GM23338 (cell line): ENCODE measurements around the gene GNB1L. TPM values are rescaled to one million over a fixed set of nuclear protein-coding genes. Genes with fewer than 3 reads are reported as not detected.

ENCODE experiments used
- ATAC-seq: fragments of 200-7000 bp; cut with Tn5 transposase; 3 replicates; pipeline ENCODE4 v1.9.1; 2020
- DNase-seq: peaks from one replicate; pipeline ENCODE4 v3.0.0-alpha.2; 2015; ENCODE audit warnings: low spot score
- H2AFZ ChIP-seq: fragments of 200-600 bp; sonication (generic); 2 replicates; pipeline ENCODE4 v1.8.0; 2016; ENCODE audit warnings: antibody characterized with exemption, mild to moderate bottlenecking, moderate library complexity
- H3F3A ChIP-seq: fragments of 200-600 bp; sonication (generic); replicated peaks from 2 replicates; pipeline ENCODE4 v1.8.0; 2017; ENCODE audit warnings: antibody characterized with exemption, mixed run types, low read depth
- H3K27ac ChIP-seq: fragments of 200-600 bp; sonication (generic); 2 replicates; pipeline ENCODE4 v1.6.1; 2016; ENCODE audit warnings: low read depth
- H3K27me3 ChIP-seq: fragments of 200-600 bp; sonication (generic); 2 replicates; pipeline ENCODE4 v1.8.0; 2016; ENCODE audit warnings: mild to moderate bottlenecking, mixed run types, moderate library complexity; ENCODE audit not compliant: insufficient read depth
- H3K36me3 ChIP-seq: fragments of 200-600 bp; sonication (generic); 2 replicates; pipeline ENCODE4 v1.8.0; 2016; ENCODE audit warnings: mild to moderate bottlenecking; ENCODE audit not compliant: insufficient read depth
- H3K4me1 ChIP-seq: fragments of 200-600 bp; sonication (generic); 2 replicates; pipeline ENCODE4 v1.8.0; 2016; ENCODE audit warnings: mild to moderate bottlenecking, moderate library complexity; ENCODE audit not compliant: insufficient read depth
- H3K4me2 ChIP-seq: fragments of 200-600 bp; sonication (generic); 2 replicates; pipeline ENCODE4 v1.7.1; 2017; ENCODE audit warnings: mixed run types
- H3K4me3 ChIP-seq: fragments of 200-600 bp; sonication (generic); 2 replicates; pipeline ENCODE4 v1.6.1; 2016; ENCODE audit warnings: mixed run types
- H3K79me2 ChIP-seq: fragments of 200-600 bp; sonication (generic); replicated peaks from 2 replicates; pipeline ENCODE4 v1.8.0; 2017; ENCODE audit warnings: mild to moderate bottlenecking; ENCODE audit not compliant: insufficient read depth
- H3K9me2 ChIP-seq: fragments of 200-600 bp; sonication (generic); 2 replicates; pipeline ENCODE4 v1.8.0; 2017; ENCODE audit not compliant: insufficient read depth
- H4K20me1 ChIP-seq: fragments of 200-600 bp; sonication (generic); replicated peaks from 2 replicates; pipeline ENCODE4 v1.8.0; 2017; ENCODE audit warnings: mild to moderate bottlenecking; ENCODE audit not compliant: insufficient read depth
- H3K27ac Mint-ChIP-seq: 2 replicates; pipeline ENCODE4 v1.8.0; 2020; ENCODE audit warnings: inconsistent platforms, mild to moderate bottlenecking, moderate library complexity, mixed read lengths
- H3K27me3 Mint-ChIP-seq: 3 replicates; pipeline ENCODE4 v1.8.0; 2022; ENCODE audit warnings: low read depth, mild to moderate bottlenecking, moderate library complexity, mixed read lengths, inconsistent platforms; ENCODE audit not compliant: insufficient read depth, poor library complexity
- H3K36me3 Mint-ChIP-seq: 3 replicates; pipeline ENCODE4 v1.8.0; 2021; ENCODE audit warnings: low read depth, mild to moderate bottlenecking, inconsistent platforms, moderate library complexity, mixed read lengths
- H3K4me1 Mint-ChIP-seq: 3 replicates; pipeline ENCODE4 v1.8.0; 2020; ENCODE audit warnings: mild to moderate bottlenecking, inconsistent platforms, mixed read lengths
- H3K4me3 Mint-ChIP-seq: 3 replicates; pipeline ENCODE4 v1.8.0; 2021; ENCODE audit warnings: moderate library complexity, mild to moderate bottlenecking, inconsistent platforms, mixed read lengths
- H3K9me3 Mint-ChIP-seq: 3 replicates; pipeline ENCODE4 v1.8.0; 2020; ENCODE audit warnings: moderate library complexity, mild to moderate bottlenecking, inconsistent platforms, mixed read lengths
- CREB1 ChIP-seq: fragments of 250-450 bp; sonication (Bioruptor Pico); IDR thresholded peaks from 2 replicates; pipeline ENCODE4 v1.5.0; 2020; ENCODE audit warnings: low read depth, mild to moderate bottlenecking, moderate library complexity
- EZH2 ChIP-seq: fragments of 200-600 bp; sonication (generic); IDR thresholded peaks from one replicate; pipeline ENCODE4 v1.8.0; 2017; ENCODE audit warnings: antibody characterized with exemption, mild to moderate bottlenecking, low read depth; ENCODE audit not compliant: unreplicated experiment
- EZH2phosphoT487 ChIP-seq: fragments of 200-600 bp; sonication (generic); IDR thresholded peaks from one replicate; pipeline ENCODE4 v1.8.1; 2018; ENCODE audit warnings: antibody characterized with exemption; ENCODE audit not compliant: unreplicated experiment
- JUNB ChIP-seq: IDR thresholded peaks from one replicate; pipeline ENCODE4 v1.6.1; 2016; ENCODE audit warnings: antibody characterized with exemption; ENCODE audit not compliant: unreplicated experiment
- NANOG ChIP-seq: IDR thresholded peaks from 2 replicates; pipeline ENCODE4 v1.6.1; 2016; ENCODE audit warnings: antibody characterized with exemption, borderline replicate concordance
- POLR2AphosphoS5 ChIP-seq: IDR thresholded peaks from 2 replicates; pipeline ENCODE4 v1.6.1; 2016; ENCODE audit warnings: antibody characterized with exemption, low read depth
- STAT1 ChIP-seq: IDR thresholded peaks from one replicate; pipeline ENCODE4 v1.6.1; 2016; ENCODE audit warnings: antibody characterized with exemption; ENCODE audit not compliant: unreplicated experiment
- ZNF114 ChIP-seq: fragments of 250-450 bp; sonication (Bioruptor Pico); IDR thresholded peaks from 2 replicates; pipeline ENCODE4 v1.5.0; 2020; ENCODE audit warnings: mild to moderate bottlenecking, moderate library complexity
- ZNF331 ChIP-seq: fragments of 250-450 bp; sonication (Bioruptor Pico); IDR thresholded peaks from 2 replicates; pipeline ENCODE4 v1.5.0; 2020; ENCODE audit warnings: low read depth, mild to moderate bottlenecking, moderate library complexity
- ZNF462 ChIP-seq: fragments of 250-450 bp; sonication (Bioruptor Pico); IDR thresholded peaks from 2 replicates; pipeline ENCODE4 v1.5.0; 2020; ENCODE audit warnings: mild to moderate bottlenecking, moderate library complexity
- polyA plus RNA-seq: library from polyadenylated mRNA; unstranded; fragments of >200 nt; fragmentation: Nextera tagmentation; extraction: Ambion mirVana; gene quantifications from 2 replicates; pipeline ENCODE4 v1.2.1, GENCODE V29; 2016
- total RNA-seq: library from RNA; depleted of rRNA; stranded (reverse); fragments of >200 nt; shearing (Covaris generic); gene quantifications from 2 replicates; pipeline ENCODE4 v1.2.3, GENCODE V29; 2014
- TF ChIP-seq, protein P1 (sequence below), 2 experiments: fragments of 200-600 bp in 1 of 2; sonication (generic) in 1 of 2; conservative IDR thresholded peaks; 2 replicates each; pipeline versions ENCODE4 v1.5.1 to v1.6.1; 2016 to 2017; ENCODE audit warnings: antibody characterized with exemption in 2 of 2, low read depth in 2 of 2, mild to moderate bottlenecking in 2 of 2, moderate library complexity in 1 of 2
- TF ChIP-seq, protein P2 (sequence below): IDR thresholded peaks from one replicate; pipeline ENCODE4 v1.6.1; 2018; ENCODE audit warnings: antibody characterized with exemption; ENCODE audit not compliant: unreplicated experiment
- TF ChIP-seq, protein P3 (sequence below): IDR thresholded peaks from 2 replicates; pipeline ENCODE4 v1.6.1; 2016; ENCODE audit warnings: antibody characterized with exemption

Gene GNB1L
- total and polyA plus RNA-seq, 2 experiments from 2014 or later, result 15.2 to 27.8 TPM

DNA sequence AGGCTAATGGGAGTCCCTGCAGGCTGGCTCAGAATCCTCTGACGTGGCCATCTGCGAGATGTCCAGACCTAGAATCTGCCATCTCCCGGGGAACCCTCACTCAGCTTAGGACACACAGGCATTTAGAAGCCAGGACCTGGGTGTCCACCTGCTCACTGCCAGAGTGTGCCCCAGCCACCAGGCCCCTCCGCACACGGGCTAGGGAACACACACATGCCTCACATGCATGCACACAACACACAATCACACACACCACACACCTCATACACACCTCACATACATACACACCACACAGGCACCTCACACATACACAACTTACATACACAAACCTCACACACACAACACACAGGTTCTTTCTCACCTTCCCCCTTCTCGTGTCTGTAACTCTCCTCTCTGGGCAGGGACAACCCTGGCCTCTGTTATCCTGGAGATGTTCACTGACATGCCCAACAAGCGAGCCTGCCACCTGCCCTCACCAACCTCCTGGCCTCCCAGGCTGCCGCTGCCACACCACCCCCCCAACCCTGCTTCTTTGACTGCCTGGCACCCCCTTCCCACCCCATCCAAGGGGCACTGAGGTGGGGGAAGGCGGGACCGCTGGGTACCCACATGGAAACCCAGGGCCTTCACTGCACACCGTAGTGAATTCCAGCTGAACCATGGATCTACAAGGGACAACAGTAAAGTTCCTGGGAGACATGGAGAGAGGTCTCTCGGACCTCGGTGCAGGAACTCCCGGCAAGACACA, 38.1 kb downstream of the GNB1L start:
- Histone ChIP-seq H3K4me1 (no peaks in the 10 kb centered on the region), H3K4me3 (no peak overlapping the region), H3K4me2 (no peak overlapping the region), H3F3A (no peaks in the 10 kb centered on the region), H3K36me3 (no peaks in the 10 kb centered on the region), H4K20me1 (no peaks in the 10 kb centered on the region; the same call in 1 of the 2 replicates), H3K79me2 (no peaks in the 10 kb centered on the region), H3K27me3 (no peaks in the 10 kb centered on the region), H2AFZ (no peak overlapping the region), H3K27ac (no peak overlapping the region), H3K9me2 (no peaks in the 10 kb centered on the region)
- no peak for DNase-seq
- Mint-ChIP-seq H3K9me3 (no peaks in the 10 kb centered on the region), H3K36me3 (no peaks in the 10 kb centered on the region), H3K4me1 (no peaks in the 10 kb centered on the region), H3K4me3 (no peak overlapping the region), H3K27ac (no peak overlapping the region), H3K27me3 (peaks cover 11% of the 10 kb centered on the region)
- ATAC-seq, result no peak
- TF ChIP-seq CREB1 (CRISPR knock-in tag) (no peak), EZH2 (no peak), EZH2phosphoT487 (no peak), JUNB (no peak), ZNF331 (CRISPR knock-in tag) (no peak), ZNF114 (CRISPR knock-in tag) (no peak), NANOG (no peak), POLR2AphosphoS5 (no peak), STAT1 (no peak), ZNF462 (CRISPR knock-in tag) (no peak)
- TF ChIP-seq, protein P1, sequence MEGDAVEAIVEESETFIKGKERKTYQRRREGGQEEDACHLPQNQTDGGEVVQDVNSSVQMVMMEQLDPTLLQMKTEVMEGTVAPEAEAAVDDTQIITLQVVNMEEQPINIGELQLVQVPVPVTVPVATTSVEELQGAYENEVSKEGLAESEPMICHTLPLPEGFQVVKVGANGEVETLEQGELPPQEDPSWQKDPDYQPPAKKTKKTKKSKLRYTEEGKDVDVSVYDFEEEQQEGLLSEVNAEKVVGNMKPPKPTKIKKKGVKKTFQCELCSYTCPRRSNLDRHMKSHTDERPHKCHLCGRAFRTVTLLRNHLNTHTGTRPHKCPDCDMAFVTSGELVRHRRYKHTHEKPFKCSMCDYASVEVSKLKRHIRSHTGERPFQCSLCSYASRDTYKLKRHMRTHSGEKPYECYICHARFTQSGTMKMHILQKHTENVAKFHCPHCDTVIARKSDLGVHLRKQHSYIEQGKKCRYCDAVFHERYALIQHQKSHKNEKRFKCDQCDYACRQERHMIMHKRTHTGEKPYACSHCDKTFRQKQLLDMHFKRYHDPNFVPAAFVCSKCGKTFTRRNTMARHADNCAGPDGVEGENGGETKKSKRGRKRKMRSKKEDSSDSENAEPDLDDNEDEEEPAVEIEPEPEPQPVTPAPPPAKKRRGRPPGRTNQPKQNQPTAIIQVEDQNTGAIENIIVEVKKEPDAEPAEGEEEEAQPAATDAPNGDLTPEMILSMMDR (conservative IDR thresholded peaks at IDR 0.05; ENCODE audit: low read depth in 2 of 2), result no peak
- TF ChIP-seq, protein P2, sequence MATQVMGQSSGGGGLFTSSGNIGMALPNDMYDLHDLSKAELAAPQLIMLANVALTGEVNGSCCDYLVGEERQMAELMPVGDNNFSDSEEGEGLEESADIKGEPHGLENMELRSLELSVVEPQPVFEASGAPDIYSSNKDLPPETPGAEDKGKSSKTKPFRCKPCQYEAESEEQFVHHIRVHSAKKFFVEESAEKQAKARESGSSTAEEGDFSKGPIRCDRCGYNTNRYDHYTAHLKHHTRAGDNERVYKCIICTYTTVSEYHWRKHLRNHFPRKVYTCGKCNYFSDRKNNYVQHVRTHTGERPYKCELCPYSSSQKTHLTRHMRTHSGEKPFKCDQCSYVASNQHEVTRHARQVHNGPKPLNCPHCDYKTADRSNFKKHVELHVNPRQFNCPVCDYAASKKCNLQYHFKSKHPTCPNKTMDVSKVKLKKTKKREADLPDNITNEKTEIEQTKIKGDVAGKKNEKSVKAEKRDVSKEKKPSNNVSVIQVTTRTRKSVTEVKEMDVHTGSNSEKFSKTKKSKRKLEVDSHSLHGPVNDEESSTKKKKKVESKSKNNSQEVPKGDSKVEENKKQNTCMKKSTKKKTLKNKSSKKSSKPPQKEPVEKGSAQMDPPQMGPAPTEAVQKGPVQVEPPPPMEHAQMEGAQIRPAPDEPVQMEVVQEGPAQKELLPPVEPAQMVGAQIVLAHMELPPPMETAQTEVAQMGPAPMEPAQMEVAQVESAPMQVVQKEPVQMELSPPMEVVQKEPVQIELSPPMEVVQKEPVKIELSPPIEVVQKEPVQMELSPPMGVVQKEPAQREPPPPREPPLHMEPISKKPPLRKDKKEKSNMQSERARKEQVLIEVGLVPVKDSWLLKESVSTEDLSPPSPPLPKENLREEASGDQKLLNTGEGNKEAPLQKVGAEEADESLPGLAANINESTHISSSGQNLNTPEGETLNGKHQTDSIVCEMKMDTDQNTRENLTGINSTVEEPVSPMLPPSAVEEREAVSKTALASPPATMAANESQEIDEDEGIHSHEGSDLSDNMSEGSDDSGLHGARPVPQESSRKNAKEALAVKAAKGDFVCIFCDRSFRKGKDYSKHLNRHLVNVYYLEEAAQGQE, result no peak
- TF ChIP-seq, protein P3, sequence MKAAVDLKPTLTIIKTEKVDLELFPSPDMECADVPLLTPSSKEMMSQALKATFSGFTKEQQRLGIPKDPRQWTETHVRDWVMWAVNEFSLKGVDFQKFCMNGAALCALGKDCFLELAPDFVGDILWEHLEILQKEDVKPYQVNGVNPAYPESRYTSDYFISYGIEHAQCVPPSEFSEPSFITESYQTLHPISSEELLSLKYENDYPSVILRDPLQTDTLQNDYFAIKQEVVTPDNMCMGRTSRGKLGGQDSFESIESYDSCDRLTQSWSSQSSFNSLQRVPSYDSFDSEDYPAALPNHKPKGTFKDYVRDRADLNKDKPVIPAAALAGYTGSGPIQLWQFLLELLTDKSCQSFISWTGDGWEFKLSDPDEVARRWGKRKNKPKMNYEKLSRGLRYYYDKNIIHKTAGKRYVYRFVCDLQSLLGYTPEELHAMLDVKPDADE, result no peak
